IMR-90 (cell line): ENCODE results near the gene RFX2.

Experiments used
- BHLHE40 ChIP-seq: fragments of 150-350 bp; IDR thresholded peaks from 2 replicates; pipeline ENCODE4 v1.6.1; 2016; ENCODE audit warnings: mild to moderate bottlenecking, low read depth, low read length
- CEBPB ChIP-seq: IDR thresholded peaks from 2 replicates; pipeline ENCODE4 v1.6.1; 2012; ENCODE audit warnings: low read depth, low read length, improper control_type of control experiment
- MXI1 ChIP-seq: IDR thresholded peaks from 2 replicates; pipeline ENCODE4 v1.6.1; 2012; ENCODE audit warnings: low read depth, mild to moderate bottlenecking, low read length, moderate library complexity, borderline replicate concordance
- POLR2A ChIP-seq: IDR thresholded peaks from 2 replicates; pipeline ENCODE4 v1.6.1; 2012; ENCODE audit warnings: mild to moderate bottlenecking, low read depth, low read length
- RAD21 ChIP-seq: IDR thresholded peaks from 2 replicates; pipeline ENCODE4 v1.6.1; 2012; ENCODE audit warnings: low read length, improper control_type of control experiment
- RFX5 ChIP-seq: IDR thresholded peaks from 2 replicates; pipeline ENCODE4 v1.8.0; 2012; ENCODE audit warnings: low read depth, mild to moderate bottlenecking, low read length, moderate library complexity
- TF ChIP-seq, protein P1 (sequence below): conservative IDR thresholded peaks from 2 replicates; pipeline ENCODE4 v1.5.1; 2012; ENCODE audit warnings: mild to moderate bottlenecking, low read depth, low read length, improper control_type of control experiment
- TF ChIP-seq, protein P2 (sequence below): fragments of 150-350 bp; IDR thresholded peaks from 2 replicates; pipeline ENCODE4 v1.6.1; 2017; ENCODE audit warnings: mild to moderate bottlenecking, antibody characterized with exemption, low read length, low read depth

DNA sequence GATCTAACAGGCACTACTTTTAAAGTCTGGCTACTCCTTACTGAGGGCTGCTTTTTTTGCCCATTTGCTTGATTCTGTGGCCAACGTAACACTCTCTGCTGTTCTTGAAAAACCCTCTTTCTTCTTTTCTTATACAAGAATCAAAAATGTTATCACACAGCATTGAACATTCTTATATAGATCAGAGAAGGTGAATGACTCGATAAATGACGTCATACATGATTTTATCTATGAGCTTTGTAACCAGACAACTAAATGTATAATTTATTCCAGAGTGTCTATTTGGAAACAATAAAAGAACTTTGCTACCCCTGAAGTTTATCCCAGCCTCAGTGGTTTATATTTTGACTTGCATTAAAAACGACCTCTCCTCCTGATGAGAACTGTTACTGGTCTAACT, 12.4 kb downstream of the RFX2 start:
- TF ChIP-seq, protein P1, sequence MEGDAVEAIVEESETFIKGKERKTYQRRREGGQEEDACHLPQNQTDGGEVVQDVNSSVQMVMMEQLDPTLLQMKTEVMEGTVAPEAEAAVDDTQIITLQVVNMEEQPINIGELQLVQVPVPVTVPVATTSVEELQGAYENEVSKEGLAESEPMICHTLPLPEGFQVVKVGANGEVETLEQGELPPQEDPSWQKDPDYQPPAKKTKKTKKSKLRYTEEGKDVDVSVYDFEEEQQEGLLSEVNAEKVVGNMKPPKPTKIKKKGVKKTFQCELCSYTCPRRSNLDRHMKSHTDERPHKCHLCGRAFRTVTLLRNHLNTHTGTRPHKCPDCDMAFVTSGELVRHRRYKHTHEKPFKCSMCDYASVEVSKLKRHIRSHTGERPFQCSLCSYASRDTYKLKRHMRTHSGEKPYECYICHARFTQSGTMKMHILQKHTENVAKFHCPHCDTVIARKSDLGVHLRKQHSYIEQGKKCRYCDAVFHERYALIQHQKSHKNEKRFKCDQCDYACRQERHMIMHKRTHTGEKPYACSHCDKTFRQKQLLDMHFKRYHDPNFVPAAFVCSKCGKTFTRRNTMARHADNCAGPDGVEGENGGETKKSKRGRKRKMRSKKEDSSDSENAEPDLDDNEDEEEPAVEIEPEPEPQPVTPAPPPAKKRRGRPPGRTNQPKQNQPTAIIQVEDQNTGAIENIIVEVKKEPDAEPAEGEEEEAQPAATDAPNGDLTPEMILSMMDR = no peak
- no peak for TF ChIP-seq POLR2A
- no peak for TF ChIP-seq RFX5
- TF ChIP-seq BHLHE40 = no peak
- TF ChIP-seq CEBPB = no peak
- TF ChIP-seq, protein P2, sequence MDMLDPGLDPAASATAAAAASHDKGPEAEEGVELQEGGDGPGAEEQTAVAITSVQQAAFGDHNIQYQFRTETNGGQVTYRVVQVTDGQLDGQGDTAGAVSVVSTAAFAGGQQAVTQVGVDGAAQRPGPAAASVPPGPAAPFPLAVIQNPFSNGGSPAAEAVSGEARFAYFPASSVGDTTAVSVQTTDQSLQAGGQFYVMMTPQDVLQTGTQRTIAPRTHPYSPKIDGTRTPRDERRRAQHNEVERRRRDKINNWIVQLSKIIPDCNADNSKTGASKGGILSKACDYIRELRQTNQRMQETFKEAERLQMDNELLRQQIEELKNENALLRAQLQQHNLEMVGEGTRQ = no peak
- no peak for TF ChIP-seq MXI1
- no peak for TF ChIP-seq RAD21
